Trophoblast cell (in vitro differentiated cells and primary cell): ENCODE measurements around the gene ARHGEF11.

ENCODE experiments used
- DNase-seq, 2 donors: peaks; one replicate each; pipeline ENCODE4 v3.0.0-alpha.2; 2016
- H2AFZ ChIP-seq: 2 replicates; pipeline ENCODE4 v1.6.1; 2013; ENCODE audit warnings: low read length, moderate library complexity, mild to moderate bottlenecking; ENCODE audit not compliant: insufficient read depth, poor library complexity
- H2AK5ac ChIP-seq: 2 replicates; pipeline ENCODE4 v1.6.1; 2013; ENCODE audit warnings: mild to moderate bottlenecking, low read length
- H2BK120ac ChIP-seq: 2 replicates; pipeline ENCODE4 v1.6.1; 2013; ENCODE audit warnings: low read length, mild to moderate bottlenecking, moderate library complexity; ENCODE audit not compliant: insufficient read depth, poor library complexity
- H2BK12ac ChIP-seq: 2 replicates; pipeline ENCODE4 v1.6.1; 2013; ENCODE audit warnings: mild to moderate bottlenecking, low read length, moderate library complexity
- H2BK5ac ChIP-seq: 2 replicates; pipeline ENCODE4 v1.6.1; 2013; ENCODE audit warnings: low read length, low read depth, moderate library complexity, mild to moderate bottlenecking; ENCODE audit not compliant: poor library complexity
- H3K14ac ChIP-seq: 2 replicates; pipeline ENCODE4 v1.6.1; 2013; ENCODE audit warnings: mild to moderate bottlenecking, low read length
- H3K18ac ChIP-seq: 2 replicates; pipeline ENCODE4 v1.6.1; 2013; ENCODE audit warnings: mild to moderate bottlenecking, low read length
- H3K23ac ChIP-seq: 2 replicates; pipeline ENCODE4 v1.6.1; 2013; ENCODE audit warnings: low read length
- H3K27ac ChIP-seq: 2 replicates; pipeline ENCODE4 v1.5.1; 2013; ENCODE audit warnings: low read depth, mild to moderate bottlenecking, inconsistent platforms, low read length, moderate library complexity
- H3K27me3 ChIP-seq: 2 replicates; pipeline ENCODE4 v1.6.1; 2013; ENCODE audit warnings: inconsistent platforms, mild to moderate bottlenecking, low read length, moderate library complexity; ENCODE audit not compliant: insufficient read depth
- H3K36me3 ChIP-seq, 2 experiments: 1 replicate in 1 of 2; 2 replicates in 1 of 2; pipeline ENCODE4 v1.6.1; 2013; ENCODE audit warnings: low read length in 2 of 2, mild to moderate bottlenecking in 2 of 2, moderate library complexity in 1 of 2; ENCODE audit not compliant: insufficient read depth in 2 of 2, control insufficient read depth in 1 of 2
- H3K4ac ChIP-seq: 2 replicates; pipeline ENCODE4 v1.6.1; 2013; ENCODE audit warnings: low read depth, mild to moderate bottlenecking, low read length, moderate library complexity
- H3K4me1 ChIP-seq, 2 experiments: 1 replicate in 1 of 2; 2 replicates in 1 of 2; pipeline ENCODE4 v1.6.1; 2013; ENCODE audit warnings: low read length in 2 of 2, mild to moderate bottlenecking in 2 of 2, moderate library complexity in 1 of 2; ENCODE audit not compliant: insufficient read depth in 2 of 2, control insufficient read depth in 1 of 2
- H3K4me2 ChIP-seq: 2 replicates; pipeline ENCODE4 v1.6.1; 2013; ENCODE audit warnings: inconsistent platforms, mild to moderate bottlenecking, low read length, moderate library complexity
- H3K4me3 ChIP-seq: 2 replicates; pipeline ENCODE4 v1.5.1; 2013; ENCODE audit warnings: mild to moderate bottlenecking, low read depth, low read length, inconsistent platforms
- H3K79me1 ChIP-seq: one replicate; pipeline ENCODE4 v1.6.1; 2013; ENCODE audit warnings: low read length
- H3K79me2 ChIP-seq: 2 replicates; pipeline ENCODE4 v1.6.1; 2013; ENCODE audit warnings: low read length, mild to moderate bottlenecking; ENCODE audit not compliant: control insufficient read depth, insufficient read depth, poor library complexity
- H3K9ac ChIP-seq: 2 replicates; pipeline ENCODE4 v1.6.1; 2013; ENCODE audit warnings: mild to moderate bottlenecking, low read length
- H3K9me3 ChIP-seq: 2 replicates; pipeline ENCODE4 v1.6.1; 2013; ENCODE audit warnings: low read depth, mild to moderate bottlenecking, control low read depth, inconsistent platforms, low read length; ENCODE audit not compliant: insufficient read depth
- H4K12ac ChIP-seq: 2 replicates; pipeline ENCODE4 v1.6.1; 2013; ENCODE audit warnings: low read depth, mild to moderate bottlenecking, low read length, moderate library complexity
- H4K8ac ChIP-seq: 2 replicates; pipeline ENCODE4 v1.6.1; 2013; ENCODE audit warnings: low read depth, mild to moderate bottlenecking, low read length, moderate library complexity
- H4K91ac ChIP-seq: one replicate; pipeline ENCODE4 v1.6.1; 2013; ENCODE audit warnings: low read depth, mild to moderate bottlenecking, low read length, moderate library complexity
- WGBS: extraction: QIAGEN DNeasy Blood & Tissue Kit; methylation state at CpG from one replicate; pipeline ENCODE4 v1.1.7; 2013; ENCODE audit warnings: missing lambda C conversion rate; ENCODE audit not compliant: insufficient read length, insufficient coverage; ENCODE audit errors: extremely low coverage; 5-methylcytosine and 5-hydroxymethylcytosine counted together

ARHGEF11 gene

GRCh38 chr1:157030728-157031127 is 14.8 kb downstream of the ARHGEF11 start:
- WGBS = no CpG with 5 or more reads among the region's 2 CpGs
- Histone ChIP-seq H2BK5ac (no peak overlapping the region), H4K8ac (no peak overlapping the region), H3K23ac (no peak overlapping the region), H3K9ac (no peak overlapping the region), H3K27me3 (no peaks in the 10 kb centered on the region), H3K14ac (no peak overlapping the region), H2AK5ac (no peak overlapping the region), H3K36me3 (peaks cover 0 to 3% of the 10 kb centered on the region in 2 experiments), H4K91ac (no peak overlapping the region), H3K27ac (no peak overlapping the region), H3K4me2 (no peak overlapping the region), H2BK12ac (no peak overlapping the region), H3K18ac (no peak overlapping the region), H4K12ac (no peak overlapping the region), H3K4me1 (no peaks in the 10 kb centered on the region), H3K4me3 (no peak overlapping the region), H2AFZ (no peak overlapping the region), H3K4ac (no peak overlapping the region), H3K79me1 (no peaks in the 10 kb centered on the region), H3K9me3 (no peaks in the 10 kb centered on the region), H2BK120ac (no peak overlapping the region), H3K79me2 (no peaks in the 10 kb centered on the region)
- no peak for DNase-seq

- H4K12ac ChIP-seq = no peak overlapping the region
- no peak overlapping the region for H4K8ac ChIP-seq
- no peak overlapping the region for H3K23ac ChIP-seq
- H2BK12ac ChIP-seq = no peak overlapping the region
- no peaks in the 10 kb centered on the region for H3K9me3 ChIP-seq
- DNase-seq = no peak
- H3K9ac ChIP-seq = no peak overlapping the region
- no peak overlapping the region for H2AFZ ChIP-seq
- H3K27ac ChIP-seq = no peak overlapping the region
- WGBS = no CpG with 5 or more reads among the region's 4 CpGs
- H3K36me3 ChIP-seq = peaks cover 0 to 3% of the 10 kb centered on the region in 2 experiments
- H3K18ac ChIP-seq = no peak overlapping the region
- no peak overlapping the region for H2BK120ac ChIP-seq
- H3K4me1 ChIP-seq = no peaks in the 10 kb centered on the region
- H3K4ac ChIP-seq = no peak overlapping the region
- H2BK5ac ChIP-seq = no peak overlapping the region
- no peaks in the 10 kb centered on the region for H3K79me2 ChIP-seq
- H3K4me3 ChIP-seq = no peak overlapping the region
- H3K14ac ChIP-seq = no peak overlapping the region
- no peaks in the 10 kb centered on the region for H3K79me1 ChIP-seq
- no peak overlapping the region for H4K91ac ChIP-seq
- no peak overlapping the region for H2AK5ac ChIP-seq
- no peaks in the 10 kb centered on the region for H3K27me3 ChIP-seq
- H3K4me2 ChIP-seq = no peak overlapping the region
Observed at GRCh38 chr1:157028674-157029073, 16.9 kb downstream of the ARHGEF11 start.

- H3K27ac ChIP-seq = no peak overlapping the region
- no peak overlapping the region for H3K4me2 ChIP-seq
- DNase-seq = peak in 1 of 2 donors; percentile 12
- no peak overlapping the region for H2BK5ac ChIP-seq
- no peak overlapping the region for H3K18ac ChIP-seq
- H2BK12ac ChIP-seq = no peak overlapping the region
- H3K14ac ChIP-seq = no peak overlapping the region
- no peak overlapping the region for H3K4ac ChIP-seq
- no peak overlapping the region for H3K23ac ChIP-seq
- H3K79me1 ChIP-seq = no peaks in the 10 kb centered on the region
- H3K9ac ChIP-seq = no peak overlapping the region
- no peaks in the 10 kb centered on the region for H3K27me3 ChIP-seq
- no peak overlapping the region for H4K8ac ChIP-seq
- no peak overlapping the region for H2AK5ac ChIP-seq
- no CpG with 5 or more reads among the region's 2 CpGs for WGBS
- H2BK120ac ChIP-seq = no peak overlapping the region
- H3K4me1 ChIP-seq = no peaks in the 10 kb centered on the region
- no peak overlapping the region for H4K12ac ChIP-seq
- H3K36me3 ChIP-seq = no peaks in the 10 kb centered on the region
- no peak overlapping the region for H3K4me3 ChIP-seq
- no peaks in the 10 kb centered on the region for H3K9me3 ChIP-seq
- H2AFZ ChIP-seq = no peak overlapping the region
- H3K79me2 ChIP-seq = no peaks in the 10 kb centered on the region
- H4K91ac ChIP-seq = no peak overlapping the region
Observed at GRCh38 chr1:157025856-157026255, 19.7 kb downstream of the ARHGEF11 start.

- H3K9ac ChIP-seq = no peak overlapping the region
- H3K4me1 ChIP-seq = no peaks in the 10 kb centered on the region
- H3K79me2 ChIP-seq = no peaks in the 10 kb centered on the region
- H2AFZ ChIP-seq = no peak overlapping the region
- no peak for DNase-seq
- no peaks in the 10 kb centered on the region for H3K79me1 ChIP-seq
- no peak overlapping the region for H3K14ac ChIP-seq
- no peak overlapping the region for H3K18ac ChIP-seq
- H3K27ac ChIP-seq = no peak overlapping the region
- no peak overlapping the region for H3K4me3 ChIP-seq
- H2AK5ac ChIP-seq = no peak overlapping the region
- H3K4ac ChIP-seq = no peak overlapping the region
- H2BK5ac ChIP-seq = no peak overlapping the region
- H3K4me2 ChIP-seq = no peak overlapping the region
- H2BK120ac ChIP-seq = no peak overlapping the region
- H4K91ac ChIP-seq = no peak overlapping the region
- H3K36me3 ChIP-seq = no peaks in the 10 kb centered on the region
- H4K12ac ChIP-seq = no peak overlapping the region
- no peaks in the 10 kb centered on the region for H3K9me3 ChIP-seq
- WGBS = no CpG with 5 or more reads among the region's 3 CpGs
- H2BK12ac ChIP-seq = no peak overlapping the region
- no peaks in the 10 kb centered on the region for H3K27me3 ChIP-seq
- no peak overlapping the region for H3K23ac ChIP-seq
- no peak overlapping the region for H4K8ac ChIP-seq
Observed at GRCh38 chr1:157025385-157025784, 20.2 kb downstream of the ARHGEF11 start.
